C4-2B (cell line): ENCODE measurements around the gene SORL1.

Source experiments
- H3K27ac ChIP-seq: fragments of 450-650 bp; 2 replicates; pipeline ENCODE4 v1.5.1; 2017
- ZFX ChIP-seq: fragments of 450-650 bp; IDR thresholded peaks from 2 replicates; pipeline ENCODE4 v1.6.1; 2017
- TF ChIP-seq, protein P1 (sequence below): fragments of 450-650 bp; conservative IDR thresholded peaks from 2 replicates; pipeline ENCODE4 v1.5.1; 2017; ENCODE audit warnings: mild to moderate bottlenecking

SORL1 gene

DNA sequence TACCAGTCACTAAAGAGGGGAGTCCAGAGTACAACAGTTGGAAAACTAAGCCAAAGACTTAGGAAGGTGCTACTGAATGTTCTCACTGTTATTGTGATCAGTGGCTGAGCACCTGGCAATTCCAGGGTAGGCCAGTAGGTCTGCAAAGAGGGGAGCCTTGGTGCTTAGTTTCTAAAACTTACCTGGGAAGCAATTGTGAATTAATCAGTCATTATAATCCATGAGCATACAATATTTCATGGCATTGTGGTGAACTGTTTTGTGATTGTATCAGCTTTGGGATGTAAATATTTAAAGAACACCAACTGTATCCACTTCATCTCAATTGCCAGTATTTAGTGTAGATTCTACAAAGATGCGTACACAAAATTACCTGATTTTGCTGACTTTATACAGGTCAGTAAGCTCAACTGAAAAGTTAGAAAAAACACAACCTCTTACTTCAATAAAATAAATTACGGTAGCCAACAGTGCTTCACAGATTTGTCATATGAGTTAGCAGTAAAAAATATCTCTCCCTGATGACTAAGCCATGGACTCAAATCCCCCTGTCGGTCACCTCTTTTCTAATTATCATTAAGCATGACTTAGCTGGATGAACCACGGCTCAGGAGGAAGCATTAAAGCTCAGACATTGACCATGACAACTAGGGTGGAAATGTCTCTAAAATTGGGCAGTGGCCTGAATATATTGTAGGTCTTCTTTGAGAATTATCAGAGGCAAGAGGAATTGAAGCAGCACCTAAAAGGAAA lies 30.8 kb upstream of the SORL1 start:
- H3K27ac ChIP-seq, result no peak overlapping the region
- TF ChIP-seq, protein P1, sequence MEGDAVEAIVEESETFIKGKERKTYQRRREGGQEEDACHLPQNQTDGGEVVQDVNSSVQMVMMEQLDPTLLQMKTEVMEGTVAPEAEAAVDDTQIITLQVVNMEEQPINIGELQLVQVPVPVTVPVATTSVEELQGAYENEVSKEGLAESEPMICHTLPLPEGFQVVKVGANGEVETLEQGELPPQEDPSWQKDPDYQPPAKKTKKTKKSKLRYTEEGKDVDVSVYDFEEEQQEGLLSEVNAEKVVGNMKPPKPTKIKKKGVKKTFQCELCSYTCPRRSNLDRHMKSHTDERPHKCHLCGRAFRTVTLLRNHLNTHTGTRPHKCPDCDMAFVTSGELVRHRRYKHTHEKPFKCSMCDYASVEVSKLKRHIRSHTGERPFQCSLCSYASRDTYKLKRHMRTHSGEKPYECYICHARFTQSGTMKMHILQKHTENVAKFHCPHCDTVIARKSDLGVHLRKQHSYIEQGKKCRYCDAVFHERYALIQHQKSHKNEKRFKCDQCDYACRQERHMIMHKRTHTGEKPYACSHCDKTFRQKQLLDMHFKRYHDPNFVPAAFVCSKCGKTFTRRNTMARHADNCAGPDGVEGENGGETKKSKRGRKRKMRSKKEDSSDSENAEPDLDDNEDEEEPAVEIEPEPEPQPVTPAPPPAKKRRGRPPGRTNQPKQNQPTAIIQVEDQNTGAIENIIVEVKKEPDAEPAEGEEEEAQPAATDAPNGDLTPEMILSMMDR, result peak; percentile 34
- no peak for TF ChIP-seq ZFX

DNA sequence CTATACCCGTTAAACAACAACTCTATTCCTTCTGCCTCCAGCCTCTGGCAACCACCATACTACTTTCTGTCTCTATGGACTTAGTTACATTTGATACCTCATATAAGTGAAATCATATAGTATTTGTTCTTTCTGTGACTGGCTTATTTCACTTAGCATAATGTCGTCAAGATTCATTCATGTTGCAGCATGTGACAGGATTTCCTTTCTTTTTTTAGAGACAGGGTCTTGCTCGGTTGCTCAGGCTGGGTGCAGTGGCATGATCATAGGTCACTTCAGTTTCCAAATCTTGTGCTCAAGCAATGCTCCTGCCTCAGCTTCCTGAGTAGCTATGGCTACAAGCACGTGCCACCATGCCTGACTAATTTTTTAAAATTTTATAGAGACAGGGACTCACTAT lies 29.4 kb upstream of the SORL1 start:
- no peak for TF ChIP-seq ZFX
- TF ChIP-seq, protein P1, result no peak
- no peak overlapping the region for H3K27ac ChIP-seq

GRCh38 chr11:121425828-121426227 lies 26.3 kb upstream of the SORL1 start:
- TF ChIP-seq, protein P1, result no peak
- no peak for TF ChIP-seq ZFX
- no peak overlapping the region for H3K27ac ChIP-seq

DNA sequence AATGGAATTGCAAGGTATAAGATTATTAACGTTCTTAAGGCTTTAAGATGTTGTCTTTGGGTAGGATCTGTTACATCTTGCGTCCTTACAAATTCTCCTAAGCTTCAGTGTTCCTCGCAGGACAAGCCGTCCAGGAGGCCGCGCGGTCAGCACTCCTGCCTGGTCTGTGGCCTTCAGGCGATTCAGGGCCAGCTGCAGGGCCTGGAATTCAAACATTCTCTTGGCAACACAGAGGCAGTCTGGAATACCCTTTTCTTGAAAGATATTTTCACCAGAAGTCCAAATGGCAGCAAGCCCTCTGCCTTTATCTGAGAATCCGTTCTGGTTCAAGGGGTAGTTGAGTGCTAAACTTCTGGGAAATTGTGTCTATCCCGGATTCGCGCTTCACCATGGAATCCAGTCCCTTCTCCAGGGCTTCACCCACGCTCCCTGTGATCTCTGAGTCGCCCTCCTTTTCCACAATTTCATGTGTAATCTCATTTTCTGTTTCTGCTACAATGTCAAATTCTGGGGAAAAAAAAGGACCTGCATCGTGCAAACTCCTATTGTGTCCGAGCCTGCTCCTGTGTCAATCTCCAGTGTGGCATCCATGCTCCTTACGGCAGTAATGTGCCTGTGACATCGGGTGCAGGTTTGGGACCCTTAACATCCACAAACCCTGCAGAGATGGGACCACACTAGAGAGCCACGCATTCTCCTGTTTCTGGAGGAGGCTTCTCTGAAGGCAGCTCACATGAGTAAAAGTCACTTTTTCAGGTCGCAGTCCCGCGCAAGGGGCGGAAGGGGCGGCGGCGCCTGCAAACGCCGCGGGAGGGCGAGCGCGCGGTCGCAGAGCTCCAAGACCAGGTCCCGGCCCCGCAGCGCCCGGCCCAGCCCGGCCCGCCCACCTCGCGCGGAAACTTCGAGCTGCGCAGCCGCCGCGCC lies 25.4 kb upstream of the SORL1 start:
- no peak overlapping the region for H3K27ac ChIP-seq

DNA sequence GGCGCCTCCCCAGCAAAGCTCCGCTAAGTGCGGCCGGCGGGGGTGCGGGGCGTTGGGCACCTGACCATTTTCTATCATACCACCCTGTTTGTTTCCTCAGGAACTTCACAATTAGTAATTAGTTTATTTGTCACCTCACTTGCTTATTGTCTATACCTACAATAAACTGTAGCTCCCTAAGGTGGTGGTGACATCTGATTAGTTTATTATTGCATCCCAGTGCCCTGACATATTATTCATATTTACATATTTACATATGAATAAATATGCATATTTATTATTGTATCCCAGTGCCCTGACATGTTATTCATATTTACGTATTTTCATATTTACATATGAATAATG lies 24.7 kb upstream of the SORL1 start:
- no peak for TF ChIP-seq ZFX
- TF ChIP-seq, protein P1, result no peak; the same call in 1 of the 2 replicates
- H3K27ac ChIP-seq, result no peak overlapping the region

More for the DNA sequence above, 25.4 kb upstream of the SORL1 start:
- no peak for TF ChIP-seq ZFX
- TF ChIP-seq, protein P1, result peak; percentile 11; the same call in 1 of the 2 replicates

- no peak for TF ChIP-seq ZFX
- TF ChIP-seq, protein P1, result no peak
- no peak overlapping the region for H3K27ac ChIP-seq
Measured at GRCh38 chr11:121429556-121429955, 22.6 kb upstream of the SORL1 start.
